ENCODE measurements around the gene CCR5.

CCR5 gene

GRCh38 chr3:46416811-46417510 is 46.2 kb downstream of the CCR5 start:
- no peaks in the 10 kb centered on the region for H3K36me3 ChIP-seq (ENCODE audit: control insufficient read depth, insufficient read depth, low read length)
- no peaks in the 10 kb centered on the region for H3K27me3 ChIP-seq (ENCODE audit: control insufficient read depth, insufficient read depth, low read length)

GRCh38 chr3:46417841-46418611 is 47.3 kb downstream of the CCR5 start:
- Histone ChIP-seq H3K4me1 (ENCODE audit: control insufficient read depth, insufficient read depth, low read length) (peaks cover 17% of the 10 kb centered on the region), H3K9me3 (ENCODE audit: control insufficient read depth, low read length) (no peaks in the 10 kb centered on the region), H3K27me3 (ENCODE audit: control insufficient read depth, insufficient read depth, low read length) (no peaks in the 10 kb centered on the region), H3K36me3 (ENCODE audit: control insufficient read depth, insufficient read depth, low read length) (no peaks in the 10 kb centered on the region), H3K9ac (ENCODE audit: low read length) (no peak overlapping the region), H3K4me3 (ENCODE audit: low read length) (no peak overlapping the region)

More at GRCh38 chr3:46416811-46417510, 46.2 kb downstream of the CCR5 start:
- no peak overlapping the region for H3K4me3 ChIP-seq (ENCODE audit: low read length)
- no peak overlapping the region for H3K9ac ChIP-seq (ENCODE audit: low read length)
- no peaks in the 10 kb centered on the region for H3K9me3 ChIP-seq (ENCODE audit: control insufficient read depth, low read length)
- H3K4me1 ChIP-seq (ENCODE audit: control insufficient read depth, insufficient read depth, low read length) = peaks cover 8% of the 10 kb centered on the region

- H3K4me1 ChIP-seq (ENCODE audit: control insufficient read depth, insufficient read depth, low read length) = peaks cover 17% of the 10 kb centered on the region
- no peaks in the 10 kb centered on the region for H3K9me3 ChIP-seq (ENCODE audit: control insufficient read depth, low read length)
- H3K27me3 ChIP-seq (ENCODE audit: control insufficient read depth, insufficient read depth, low read length) = no peaks in the 10 kb centered on the region
- H3K36me3 ChIP-seq (ENCODE audit: control insufficient read depth, insufficient read depth, low read length) = no peaks in the 10 kb centered on the region
- H3K4me3 ChIP-seq (ENCODE audit: low read length) = no peak overlapping the region
- no peak overlapping the region for H3K9ac ChIP-seq (ENCODE audit: low read length)
These were observed 49.1 kb downstream of the CCR5 start for GRCh38 chr3:46419816-46420215.

- Histone ChIP-seq H3K4me1 (ENCODE audit: control insufficient read depth, insufficient read depth, low read length) (peaks cover 17% of the 10 kb centered on the region), H3K36me3 (ENCODE audit: control insufficient read depth, insufficient read depth, low read length) (no peaks in the 10 kb centered on the region), H3K4me3 (ENCODE audit: low read length) (no peak overlapping the region), H3K9ac (ENCODE audit: low read length) (no peak overlapping the region), H3K9me3 (ENCODE audit: control insufficient read depth, low read length) (no peaks in the 10 kb centered on the region), H3K27me3 (ENCODE audit: control insufficient read depth, insufficient read depth, low read length) (no peaks in the 10 kb centered on the region)
These were observed 50.2 kb downstream of the CCR5 start for GRCh38 chr3:46420931-46421330.

- Histone ChIP-seq H3K4me1 (ENCODE audit: control insufficient read depth, insufficient read depth, low read length) (peaks cover 8% of the 10 kb centered on the region), H3K4me3 (ENCODE audit: low read length) (no peak overlapping the region), H3K9me3 (ENCODE audit: control insufficient read depth, low read length) (no peaks in the 10 kb centered on the region), H3K36me3 (ENCODE audit: control insufficient read depth, insufficient read depth, low read length) (no peaks in the 10 kb centered on the region), H3K27me3 (ENCODE audit: control insufficient read depth, insufficient read depth, low read length) (no peaks in the 10 kb centered on the region), H3K9ac (ENCODE audit: low read length) (no peak overlapping the region)
These were observed 51.9 kb downstream of the CCR5 start for GRCh38 chr3:46422617-46423016.

- Histone ChIP-seq H3K9me3 (ENCODE audit: control insufficient read depth, low read length) (no peaks in the 10 kb centered on the region), H3K27me3 (ENCODE audit: control insufficient read depth, insufficient read depth, low read length) (no peaks in the 10 kb centered on the region), H3K36me3 (ENCODE audit: control insufficient read depth, insufficient read depth, low read length) (no peaks in the 10 kb centered on the region), H3K4me1 (ENCODE audit: control insufficient read depth, insufficient read depth, low read length) (peaks cover 8% of the 10 kb centered on the region), H3K9ac (ENCODE audit: low read length) (no peak overlapping the region), H3K4me3 (ENCODE audit: low read length) (no peak overlapping the region)
These were observed 52.8 kb downstream of the CCR5 start for GRCh38 chr3:46423588-46423987.
